Upper lobe of left lung (tissue), 4 donors: ENCODE data around the gene CHCHD4.

Experiments
- CTCF ChIP-seq, 6 experiments: fragments of 450-650 bp in 4 of 6; fragments of 200-600 bp in 2 of 6; sonication (generic) in 2 of 6; IDR thresholded peaks; one replicate each; pipeline ENCODE4 v1.5.1; 2016 to 2019; ENCODE audit warnings: antibody characterized with exemption in 6 of 6
- POLR2A ChIP-seq, 4 donors: fragments of 450-650 bp; IDR thresholded peaks; one replicate each; pipeline ENCODE4 v1.5.1; 2016 to 2017; ENCODE audit warnings: antibody characterized with exemption in 4 of 4, mild to moderate bottlenecking in 2 of 4

- TF ChIP-seq POLR2A (IDR thresholded peaks at IDR 0.05) (no peak), CTCF (IDR thresholded peaks at IDR 0.05) (no peak)
These were observed 6.5 kb upstream of the CHCHD4 start for GRCh38 chr3:14131134-14131533.
